Inflammatory macrophage treated with lipopolysaccharide for 1 hour (primary cell): Measurements from ENCODE around the gene SLC66A2.
"Not testable (repeated sequence)": the region's sequence is repeated elsewhere in the genome, so short reads cannot be mapped to it uniquely, and the experiment has no call there.

Source experiments
- DNase-seq, 2 donors: peaks; one replicate each; pipeline ENCODE4 v3.0.0-alpha.2; 2020 to 2022

The SLC66A2 gene

DNA sequence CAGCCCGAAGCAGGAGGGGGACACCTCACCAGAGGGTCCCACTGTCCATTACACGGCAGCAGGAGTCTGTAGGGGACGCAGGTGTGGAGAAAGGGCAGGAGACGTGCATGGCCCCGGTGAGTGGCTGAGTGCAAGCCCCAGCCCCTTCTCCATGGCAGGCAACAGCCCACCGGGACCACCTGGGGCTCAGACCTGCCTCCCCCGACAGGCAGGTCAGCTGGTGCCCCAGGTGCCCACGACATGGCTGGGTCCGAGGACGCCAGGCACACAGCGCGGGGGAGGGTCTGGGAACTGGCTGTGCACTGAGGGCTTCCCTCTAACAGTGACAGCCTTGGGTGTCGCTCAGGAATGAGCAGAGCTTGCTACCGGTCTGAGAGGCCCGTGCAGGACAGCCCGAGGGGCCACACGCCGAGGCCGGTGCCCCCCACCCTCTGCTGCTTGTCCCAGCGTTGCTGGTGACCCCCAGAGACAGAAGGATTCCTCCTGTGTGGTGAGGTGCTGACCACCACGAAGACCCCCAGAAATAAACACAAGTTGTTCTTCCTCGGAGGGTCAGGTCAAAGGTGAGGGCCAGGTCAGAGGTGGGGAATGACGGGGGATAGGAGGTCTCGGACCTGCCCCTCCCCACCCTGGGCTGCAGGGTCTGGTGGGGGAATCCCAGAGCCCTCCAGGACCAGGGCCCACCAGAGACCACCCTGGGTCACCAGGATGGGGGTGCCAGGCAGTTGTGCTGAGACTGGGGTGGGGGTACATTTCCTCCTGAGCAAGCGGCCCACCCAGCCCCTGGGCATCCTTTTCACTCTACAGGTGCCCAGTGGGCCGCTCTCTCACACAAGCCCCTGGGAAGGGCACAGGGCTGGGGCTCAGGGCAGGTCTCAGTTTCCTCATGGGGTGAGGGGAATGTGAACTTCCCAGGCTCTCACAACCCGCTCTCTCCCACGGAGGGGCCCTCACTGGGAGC is 50.6 kb downstream of the SLC66A2 start:
- DNase-seq: no peak

GRCh38 chr18:79899609-79900445 is 51.6 kb downstream of the SLC66A2 start:
- no peak for DNase-seq

DNA sequence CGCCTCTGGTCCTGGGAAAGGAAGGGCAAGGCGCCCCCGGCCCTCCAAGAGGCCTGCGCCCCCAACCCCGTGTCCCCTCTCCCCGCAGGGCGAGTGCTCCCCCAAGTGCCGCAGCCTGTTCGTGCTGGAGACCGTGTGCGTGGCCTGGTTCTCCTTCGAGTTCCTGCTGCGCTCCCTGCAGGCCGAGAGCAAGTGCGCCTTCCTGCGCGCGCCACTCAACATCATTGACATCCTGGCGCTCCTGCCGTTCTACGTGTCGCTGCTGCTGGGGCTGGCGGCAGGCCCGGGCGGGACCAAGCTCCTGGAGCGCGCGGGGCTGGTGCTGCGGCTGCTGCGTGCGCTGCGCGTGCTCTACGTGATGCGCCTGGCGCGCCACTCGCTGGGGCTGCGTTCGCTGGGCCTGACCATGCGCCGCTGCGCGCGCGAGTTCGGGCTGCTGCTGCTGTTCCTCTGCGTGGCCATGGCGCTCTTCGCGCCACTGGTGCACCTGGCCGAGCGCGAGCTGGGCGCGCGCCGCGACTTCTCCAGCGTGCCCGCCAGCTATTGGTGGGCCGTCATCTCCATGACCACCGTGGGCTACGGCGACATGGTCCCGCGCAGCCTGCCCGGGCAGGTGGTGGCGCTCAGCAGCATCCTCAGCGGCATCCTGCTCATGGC is 52.4 kb downstream of the SLC66A2 start:
- no peak for DNase-seq

GRCh38 chr18:79897940-79898625 is 53.4 kb downstream of the SLC66A2 start:
- DNase-seq: no peak

DNA sequence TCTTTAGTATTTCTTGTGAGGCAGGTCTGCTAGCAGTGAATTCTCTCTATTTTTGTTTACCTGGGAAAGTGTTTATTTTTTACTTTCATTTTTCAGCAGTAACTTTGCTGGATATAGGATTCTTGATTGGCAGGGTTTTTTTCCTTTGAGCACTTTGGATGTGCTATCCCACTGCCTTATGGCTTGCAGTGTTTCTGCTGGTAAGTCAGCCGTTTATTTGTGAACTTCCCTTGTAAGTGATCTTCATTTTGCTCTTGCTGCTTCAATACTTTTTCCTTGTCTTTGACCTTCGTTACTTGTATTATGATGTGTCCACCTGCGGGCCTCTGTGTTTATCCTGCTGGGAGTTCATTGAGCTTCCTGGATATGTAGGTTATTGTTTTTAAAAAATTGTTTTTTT is 54.7 kb downstream of the SLC66A2 start:
- DNase-seq: no peak

DNA sequence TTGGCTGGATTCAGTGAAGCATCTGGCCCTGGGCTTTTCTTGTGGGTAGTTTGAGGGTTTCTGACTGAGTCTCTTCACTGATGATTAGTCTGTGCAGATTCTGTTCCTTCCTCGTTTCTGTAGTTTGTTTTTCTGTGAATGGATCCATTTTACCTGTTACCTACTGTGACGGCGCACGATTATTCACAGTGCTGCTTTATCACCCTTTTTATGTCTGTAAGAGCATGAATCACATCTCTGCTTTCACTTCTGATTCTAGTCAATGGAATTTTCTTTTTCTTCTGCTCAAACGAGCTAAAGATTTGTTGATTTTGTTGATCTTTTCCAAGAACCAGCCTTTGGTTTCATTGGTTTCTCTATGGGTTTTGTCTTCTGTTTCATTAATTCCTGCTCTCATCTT is 60.8 kb downstream of the SLC66A2 start:
- DNase-seq: no peak

DNA sequence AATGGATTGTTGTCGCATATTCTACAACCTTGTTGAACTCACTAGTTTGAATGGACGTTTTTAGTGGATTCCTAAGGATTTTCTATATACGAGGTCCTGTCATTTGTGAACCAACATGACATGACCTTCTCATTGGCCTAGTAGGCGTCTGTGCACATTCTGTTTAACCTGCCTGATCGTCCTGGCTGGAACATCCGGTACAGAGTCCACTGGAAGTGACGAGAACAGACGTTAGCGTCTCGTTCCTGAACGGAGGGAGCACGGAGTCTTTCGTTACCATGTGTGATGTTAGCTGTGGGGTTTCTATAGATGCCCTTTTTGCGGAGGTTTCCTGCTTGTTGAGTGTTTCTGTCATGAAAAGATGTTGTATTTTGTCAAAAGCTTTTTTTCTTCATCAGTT is 61.9 kb downstream of the SLC66A2 start:
- no peak for DNase-seq

DNA sequence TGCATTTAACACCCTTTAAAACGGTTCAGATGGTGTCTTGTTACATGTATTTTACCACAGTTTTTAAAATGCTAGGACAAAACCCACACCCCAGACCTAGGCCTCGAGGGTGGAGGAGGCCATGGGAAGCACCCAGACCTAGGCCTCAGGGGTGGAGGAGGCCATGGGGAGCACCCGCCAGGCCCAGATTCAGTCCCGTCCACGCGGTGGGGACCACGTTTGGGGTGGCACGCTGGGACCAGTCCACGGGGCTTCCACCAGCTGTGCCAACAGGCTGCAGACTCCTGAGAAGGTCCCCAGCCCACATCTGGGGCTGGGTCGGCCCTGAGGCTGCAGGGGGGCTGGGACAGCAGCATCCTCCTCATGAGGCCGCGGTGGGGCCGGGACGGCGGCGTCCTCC is 63.4 kb downstream of the SLC66A2 start:
- no peak for DNase-seq

DNA sequence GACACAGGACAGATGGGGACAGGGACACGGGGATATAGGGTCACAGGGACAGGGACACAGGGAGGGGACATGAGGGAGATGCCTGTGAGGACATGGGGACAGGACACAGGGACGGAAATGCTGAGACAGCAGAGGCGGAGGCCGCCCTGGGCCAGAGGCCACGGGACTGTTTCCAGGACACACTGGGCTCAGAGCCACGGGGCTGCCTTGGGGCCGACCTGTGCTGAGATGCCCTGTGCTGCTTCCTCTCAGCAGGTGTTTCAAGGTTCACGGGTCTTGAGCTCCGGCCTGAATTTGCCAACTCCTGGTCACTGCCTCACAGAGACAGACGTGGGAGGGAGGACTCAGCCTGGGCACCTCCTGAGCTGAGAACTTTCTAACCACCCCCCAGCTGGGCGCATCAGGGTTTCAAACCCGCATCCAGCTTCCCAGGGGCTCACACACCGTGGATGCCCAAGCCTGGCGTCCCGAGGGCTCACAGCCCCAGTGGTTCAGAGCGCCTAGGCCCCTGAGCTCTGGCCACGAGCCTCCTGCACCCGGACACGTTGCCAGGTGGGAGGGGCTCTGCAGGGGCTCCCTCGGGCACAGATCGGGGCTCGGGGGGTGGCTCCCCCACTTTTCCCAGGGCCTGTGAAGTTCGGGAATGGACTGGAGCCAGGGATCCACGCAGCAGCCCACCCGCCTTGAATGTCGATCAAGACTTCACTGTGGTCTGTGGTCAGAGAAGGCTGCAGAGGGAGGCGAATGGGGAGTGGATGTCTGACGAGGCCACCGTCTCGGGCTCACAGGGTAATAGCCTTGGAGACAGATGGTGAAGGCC is 64.1 kb downstream of the SLC66A2 start:
- no peak for DNase-seq

- DNase-seq: no peak
Measured at GRCh38 chr18:79884963-79885728, 66.3 kb downstream of the SLC66A2 start.

- DNase-seq: no peak
Measured at GRCh38 chr18:79884294-79884962, 67.0 kb downstream of the SLC66A2 start.

DNA sequence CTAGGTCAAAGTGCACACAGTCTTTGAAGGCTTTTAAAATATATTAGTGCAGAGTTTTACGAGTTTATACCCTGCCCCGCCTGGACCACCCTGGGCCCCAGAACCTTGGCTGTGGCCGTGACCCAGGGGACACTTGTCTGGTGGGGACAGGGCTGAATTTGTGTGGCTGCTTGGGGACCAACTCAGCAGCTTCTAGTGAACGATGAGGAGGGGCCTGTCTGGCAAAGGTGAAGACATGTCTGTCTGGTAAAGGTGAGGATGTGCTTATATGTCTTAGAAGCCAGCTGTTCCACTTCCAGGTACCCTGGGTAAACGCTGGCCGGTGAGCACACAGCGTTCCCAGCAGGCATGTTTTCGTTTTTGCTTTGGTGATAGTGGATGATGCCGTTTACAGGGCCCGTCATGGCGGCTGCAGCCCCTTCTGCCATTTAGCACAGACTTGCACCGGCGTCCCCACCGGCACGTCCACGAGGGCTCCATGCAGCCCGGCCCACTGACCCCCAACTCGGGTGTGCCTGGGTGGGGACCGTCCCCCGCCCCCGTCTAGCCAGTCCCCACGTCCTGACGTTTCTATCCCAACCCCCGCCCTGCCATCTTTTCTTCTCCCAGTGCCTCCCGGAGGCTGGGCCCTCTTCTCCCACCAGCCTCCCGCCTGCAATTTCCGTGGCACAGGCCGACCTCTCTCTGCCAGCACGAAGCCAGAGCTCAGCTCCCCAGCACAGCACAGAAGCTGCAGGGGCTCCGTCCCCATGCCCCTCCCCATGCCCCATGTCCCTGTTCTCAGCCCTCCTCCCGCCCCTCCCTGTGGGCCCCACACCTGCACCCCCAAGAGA is 67.8 kb downstream of the SLC66A2 start:
- DNase-seq: no peak

DNA sequence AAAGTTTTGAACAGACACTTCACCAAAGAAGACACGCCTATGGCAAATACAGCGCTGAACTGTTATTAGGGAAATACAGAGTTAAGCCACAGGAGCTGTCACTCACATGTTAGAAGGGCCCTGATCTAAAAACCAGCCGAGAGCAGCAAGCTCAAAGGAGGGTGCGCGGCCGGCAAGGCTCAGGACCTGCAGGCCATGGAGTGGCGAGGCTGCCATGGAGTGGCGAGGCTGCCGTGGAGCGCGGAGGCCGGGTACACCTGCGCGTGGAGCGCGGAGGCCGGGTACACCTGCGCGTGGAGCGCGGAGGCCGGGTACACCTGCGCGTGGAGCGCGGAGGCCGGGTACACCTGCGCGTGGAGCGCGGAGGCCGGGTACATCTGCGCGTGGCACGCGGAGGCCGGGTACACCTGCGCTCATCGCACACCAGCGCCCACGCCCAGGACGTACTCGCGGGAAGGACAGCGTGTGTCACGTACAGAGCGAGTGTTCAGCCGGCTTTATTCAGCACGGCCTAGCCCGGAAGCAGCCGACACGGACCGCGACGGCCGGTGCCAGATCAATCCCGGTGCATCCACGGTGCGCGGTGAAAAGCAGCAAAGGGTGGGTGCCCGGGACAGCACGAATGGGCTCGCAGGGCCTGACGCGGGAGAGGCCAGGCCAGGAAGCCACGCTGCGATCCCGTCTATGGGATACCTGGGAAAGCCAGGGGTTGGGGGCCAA is 68.8 kb downstream of the SLC66A2 start:
- DNase-seq: no peak

DNA sequence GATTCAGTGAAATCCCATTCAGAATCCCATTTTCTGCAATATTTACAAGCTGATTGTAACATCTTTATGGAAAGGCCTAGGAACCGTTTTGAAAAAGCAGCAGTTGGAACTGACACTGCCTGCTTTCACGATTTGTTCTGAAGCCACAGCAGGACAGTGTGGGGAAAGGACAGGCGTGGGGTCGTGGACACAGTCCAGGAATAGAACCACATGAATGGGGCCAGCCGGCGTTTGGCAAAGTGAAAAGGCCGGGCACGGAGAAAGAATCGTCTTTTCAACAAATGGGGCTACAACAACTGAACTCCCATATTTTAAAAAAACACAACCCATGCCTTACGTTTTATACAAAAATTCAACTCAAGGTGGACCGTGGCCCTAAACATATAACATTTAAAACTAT is 69.8 kb downstream of the SLC66A2 start:
- DNase-seq: no peak

GRCh38 chr18:79879566-79879965 is 71.9 kb downstream of the SLC66A2 start:
- DNase-seq: no peak

DNA sequence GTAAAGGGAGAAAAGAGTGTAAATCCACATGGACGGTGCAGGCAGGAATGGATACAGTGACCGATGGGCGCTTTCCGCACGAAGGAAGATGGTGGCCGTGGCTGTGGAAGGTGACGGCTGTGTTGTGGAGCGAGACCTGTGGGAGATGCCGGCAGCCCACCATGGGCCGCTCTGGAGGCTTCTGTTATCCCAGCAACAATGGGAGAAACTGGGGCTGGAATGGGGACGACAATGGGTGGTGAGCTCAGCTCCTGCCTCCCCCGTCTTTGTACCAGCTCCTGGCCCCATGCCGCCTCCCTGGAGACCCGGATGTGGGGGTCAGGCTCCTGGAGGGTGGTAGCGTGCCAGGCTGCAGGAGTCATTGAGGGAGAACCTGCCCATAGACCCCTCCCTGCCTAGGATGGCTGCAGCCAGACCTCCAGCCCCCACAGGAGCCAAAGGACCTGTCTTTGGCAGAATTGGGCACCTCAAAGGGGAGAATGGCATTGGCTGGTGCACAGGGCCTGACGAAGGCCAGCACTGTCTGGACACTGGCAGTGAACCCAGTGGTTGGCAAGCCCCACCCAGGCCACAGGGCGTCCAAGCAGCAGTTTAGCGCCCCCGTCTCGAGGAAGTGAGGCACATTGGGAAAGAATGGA is 72.6 kb downstream of the SLC66A2 start:
- DNase-seq: no peak

GRCh38 chr18:79878246-79878645 is 73.2 kb downstream of the SLC66A2 start:
- not testable (repeated sequence) for DNase-seq
